ENCODE results near the gene ADAM10.

Gene ADAM10

DNA sequence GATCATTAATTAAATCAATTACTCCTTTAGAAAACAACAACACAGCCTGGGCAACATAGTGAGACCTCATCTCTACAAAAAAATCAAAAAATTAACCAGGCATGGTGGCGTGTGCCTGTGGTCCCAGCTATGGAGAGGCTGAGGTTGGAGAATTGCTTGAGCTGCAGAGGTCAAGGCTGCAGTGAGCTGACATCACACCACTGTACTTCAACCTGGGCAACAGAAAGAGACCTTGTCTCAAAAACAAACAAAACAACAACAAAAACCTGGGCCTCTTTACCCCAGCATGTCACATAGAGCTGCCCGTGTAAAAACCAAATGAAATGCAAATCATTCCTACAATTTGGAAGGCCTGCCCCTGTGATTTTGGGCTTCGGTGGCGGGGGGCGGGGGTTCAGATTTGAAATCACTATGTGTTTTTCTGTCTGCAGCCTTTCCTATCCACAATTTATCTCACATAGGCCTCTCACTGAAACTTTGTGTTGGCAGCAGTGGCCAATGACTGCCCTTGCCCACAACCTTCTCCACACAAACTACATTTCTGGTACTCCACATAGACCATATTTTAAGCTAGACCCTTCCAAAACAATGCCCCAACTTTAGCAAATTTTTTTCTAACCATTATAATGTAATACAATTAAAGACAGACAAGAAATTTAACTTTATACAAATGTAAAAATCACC, 6.5 kb downstream of the ADAM10 start:
- DNase-seq (ENCODE audit: low read depth): peak; percentile 23
- TF ChIP-seq, protein P1, sequence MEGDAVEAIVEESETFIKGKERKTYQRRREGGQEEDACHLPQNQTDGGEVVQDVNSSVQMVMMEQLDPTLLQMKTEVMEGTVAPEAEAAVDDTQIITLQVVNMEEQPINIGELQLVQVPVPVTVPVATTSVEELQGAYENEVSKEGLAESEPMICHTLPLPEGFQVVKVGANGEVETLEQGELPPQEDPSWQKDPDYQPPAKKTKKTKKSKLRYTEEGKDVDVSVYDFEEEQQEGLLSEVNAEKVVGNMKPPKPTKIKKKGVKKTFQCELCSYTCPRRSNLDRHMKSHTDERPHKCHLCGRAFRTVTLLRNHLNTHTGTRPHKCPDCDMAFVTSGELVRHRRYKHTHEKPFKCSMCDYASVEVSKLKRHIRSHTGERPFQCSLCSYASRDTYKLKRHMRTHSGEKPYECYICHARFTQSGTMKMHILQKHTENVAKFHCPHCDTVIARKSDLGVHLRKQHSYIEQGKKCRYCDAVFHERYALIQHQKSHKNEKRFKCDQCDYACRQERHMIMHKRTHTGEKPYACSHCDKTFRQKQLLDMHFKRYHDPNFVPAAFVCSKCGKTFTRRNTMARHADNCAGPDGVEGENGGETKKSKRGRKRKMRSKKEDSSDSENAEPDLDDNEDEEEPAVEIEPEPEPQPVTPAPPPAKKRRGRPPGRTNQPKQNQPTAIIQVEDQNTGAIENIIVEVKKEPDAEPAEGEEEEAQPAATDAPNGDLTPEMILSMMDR (conservative IDR thresholded peaks at IDR 0.05; ENCODE audit: low read depth, low read length): no peak
- H3K4me3 ChIP-seq (ENCODE audit: low read depth, low read length): no peak overlapping the region

DNA sequence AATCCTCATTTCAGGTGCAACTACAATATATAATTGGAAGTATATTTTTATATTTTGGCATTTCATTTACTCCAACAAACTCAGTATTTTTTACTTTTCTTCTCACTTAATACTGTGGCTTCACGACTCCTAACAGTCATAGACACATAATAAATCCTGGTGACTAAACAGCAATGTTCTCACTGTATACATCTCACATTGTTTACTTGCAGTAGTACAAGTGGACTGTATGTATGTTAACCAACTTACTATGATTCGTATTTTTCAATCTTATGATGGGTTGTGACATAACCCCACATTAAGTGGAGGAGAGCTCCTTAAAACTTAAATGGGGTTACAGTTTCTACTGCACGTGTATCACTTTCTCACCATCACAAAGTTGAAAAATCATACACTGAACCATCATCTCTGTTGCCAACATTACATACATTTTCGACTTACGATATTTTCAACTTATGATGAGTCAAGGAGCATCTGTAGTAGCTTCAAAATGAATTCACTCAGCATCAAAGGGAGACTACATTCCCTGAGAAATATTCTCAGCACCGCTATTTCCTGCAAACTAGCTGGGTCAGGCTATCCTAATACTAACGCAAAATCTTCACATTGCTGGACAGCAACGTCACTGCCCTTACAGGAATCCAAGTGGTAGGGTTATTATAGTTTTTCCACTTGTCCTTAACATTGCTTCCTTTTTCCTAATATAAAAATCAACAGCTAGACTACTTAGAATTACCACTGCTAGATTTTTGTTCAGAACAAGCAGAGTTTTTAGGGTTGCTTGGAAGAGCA, 7.3 kb downstream of the ADAM10 start:
- DNase-seq (ENCODE audit: low read depth): peak; percentile 93

DNA sequence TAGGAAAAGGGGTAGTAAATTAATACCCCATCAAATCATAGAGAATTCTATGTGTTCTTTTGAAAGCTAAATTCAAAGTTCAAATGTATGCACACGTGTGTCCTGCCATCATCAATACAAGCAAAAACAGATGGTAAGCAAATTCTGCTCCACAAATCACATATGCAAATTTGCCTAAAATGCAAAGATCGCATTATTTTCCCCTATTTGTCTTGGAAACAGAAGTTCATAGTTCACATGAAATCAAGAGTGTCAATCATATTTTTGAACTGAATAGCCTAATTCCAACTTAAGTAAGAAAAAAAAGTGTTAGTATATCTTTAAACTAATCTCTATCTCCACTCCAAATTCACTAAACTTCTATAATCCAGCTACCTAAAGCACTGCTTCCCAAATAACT, 8.5 kb downstream of the ADAM10 start:
- no peak overlapping the region for H3K4me3 ChIP-seq (ENCODE audit: low read depth, low read length)
- DNase-seq (ENCODE audit: low read depth): no peak

More for the DNA sequence above, 7.3 kb downstream of the ADAM10 start:
- H3K4me3 ChIP-seq (ENCODE audit: low read depth, low read length): no peak overlapping the region
- TF ChIP-seq, protein P1 (conservative IDR thresholded peaks at IDR 0.05; ENCODE audit: low read depth, low read length): no peak

DNA sequence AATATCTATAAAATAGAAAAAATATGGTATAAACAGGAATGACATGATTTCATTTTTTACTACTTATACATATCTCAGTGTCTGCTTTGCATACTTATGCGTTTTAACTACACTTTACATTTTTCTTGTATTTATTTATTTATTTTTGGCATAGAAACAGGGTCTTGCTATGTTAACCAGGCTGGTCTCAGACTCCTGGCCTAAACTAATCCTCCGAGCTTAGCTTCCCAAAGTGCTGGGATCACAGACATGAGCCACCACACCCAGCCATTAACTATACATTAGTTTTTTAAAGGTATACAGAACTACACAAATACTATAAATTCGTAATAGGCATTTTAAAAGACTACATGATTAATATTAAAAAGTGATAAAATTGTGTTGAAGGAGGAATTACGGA, 9.1 kb downstream of the ADAM10 start:
- TF ChIP-seq, protein P1 (conservative IDR thresholded peaks at IDR 0.05; ENCODE audit: low read depth, low read length): no peak
- no peak for DNase-seq (ENCODE audit: low read depth)
- H3K4me3 ChIP-seq (ENCODE audit: low read depth, low read length): no peak overlapping the region

More for the DNA sequence above, 8.5 kb downstream of the ADAM10 start:
- TF ChIP-seq, protein P1 (conservative IDR thresholded peaks at IDR 0.05; ENCODE audit: low read depth, low read length): no peak

DNA sequence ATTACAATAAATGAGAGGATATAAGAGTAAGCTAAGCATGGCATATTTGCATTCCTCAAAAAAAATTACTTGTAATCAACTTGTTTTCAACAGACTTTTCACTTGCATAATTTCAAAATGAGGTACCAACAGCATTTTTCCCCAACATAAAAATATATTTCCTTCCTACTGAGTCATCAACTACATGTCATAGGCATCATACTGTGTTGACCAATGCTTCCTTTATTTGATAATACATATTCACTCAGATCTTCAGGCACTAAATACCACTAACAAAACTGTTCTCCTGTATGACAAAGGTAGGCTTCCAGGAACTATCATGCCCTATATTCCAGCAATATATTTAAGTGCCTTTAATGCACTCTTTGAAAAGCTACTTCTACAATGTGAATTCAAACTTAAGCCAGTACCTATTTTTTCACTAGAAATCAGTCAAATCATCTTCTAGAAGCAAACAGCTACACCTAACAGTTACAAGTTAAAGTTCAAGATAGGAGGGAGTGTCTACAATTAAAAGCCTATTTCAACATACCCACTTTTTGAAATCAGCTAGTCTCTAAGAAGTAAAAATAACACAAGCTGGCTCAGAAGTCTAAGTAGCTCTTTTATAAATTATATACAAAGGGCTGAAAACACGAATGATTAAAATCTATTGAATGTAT, 11.3 kb downstream of the ADAM10 start:
- no peak overlapping the region for H3K4me3 ChIP-seq (ENCODE audit: low read depth, low read length)
- TF ChIP-seq, protein P1 (conservative IDR thresholded peaks at IDR 0.05; ENCODE audit: low read depth, low read length): no peak
- peak; percentile 70 for DNase-seq (ENCODE audit: low read depth)

DNA sequence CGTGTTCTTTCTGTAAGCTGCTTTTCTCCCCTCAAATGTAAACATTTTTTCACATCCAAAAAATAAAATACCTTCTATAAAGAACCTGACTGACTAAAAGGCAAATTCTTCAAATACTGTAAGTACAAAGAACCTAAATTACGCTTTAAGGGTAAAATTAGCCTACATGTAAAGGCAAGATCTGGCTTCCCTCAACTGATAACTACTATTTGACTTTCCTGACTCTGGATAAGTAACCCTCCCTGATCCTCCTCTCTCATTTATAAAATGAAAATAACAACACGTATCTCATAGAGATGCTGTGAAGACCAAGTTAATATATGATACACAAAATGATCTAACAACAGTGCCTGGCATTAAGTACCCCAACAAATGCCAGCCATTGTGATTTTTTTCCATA, 12.2 kb downstream of the ADAM10 start:
- DNase-seq (ENCODE audit: low read depth): no peak
- TF ChIP-seq, protein P1 (conservative IDR thresholded peaks at IDR 0.05; ENCODE audit: low read depth, low read length): no peak
- H3K4me3 ChIP-seq (ENCODE audit: low read depth, low read length): no peak overlapping the region
